CD4-positive, alpha-beta memory T cell (primary cell): ENCODE data around the gene ST8SIA4. TPM values are rescaled to one million over a fixed set of nuclear protein-coding genes. Genes with fewer than 3 reads are reported as not detected.

Source experiments
- CTCF ChIA-PET: fragments of 350-600 bp; sonication (Branson Sonifier 250); formaldehyde crosslinking; loops from one replicate; lab custom pipeline; 2021; ENCODE audit warnings: inconsistent platforms; ENCODE audit not compliant: partially characterized antibody; lab: Charles Lee
- POLR2A ChIA-PET: fragments of 350-600 bp; sonication (Branson Sonifier 250); formaldehyde crosslinking; loops from one replicate; lab custom pipeline; 2021; ENCODE audit not compliant: partially characterized antibody; lab: Charles Lee
- DNase-seq, 5 donors: peaks; one replicate each; pipeline versions ENCODE4 v3.0.0 to v3.0.0-alpha.2; 2020 to 2022; ENCODE audit warnings: mixed read lengths in 1 of 5
- H3K27ac ChIP-seq: one replicate; pipeline ENCODE4 v1.7.0; 2013; ENCODE audit warnings: low read depth, low read length
- H3K27me3 ChIP-seq: 2 replicates; pipeline ENCODE4 v1.7.0; 2013; ENCODE audit warnings: mild to moderate bottlenecking, low read length, moderate library complexity; ENCODE audit not compliant: insufficient read depth
- H3K36me3 ChIP-seq: 2 replicates; pipeline ENCODE4 v1.7.0; 2013; ENCODE audit warnings: mild to moderate bottlenecking, low read length, moderate library complexity; ENCODE audit not compliant: insufficient read depth
- H3K4me1 ChIP-seq: 2 replicates; pipeline ENCODE4 v1.7.0; 2013; ENCODE audit warnings: mild to moderate bottlenecking, low read length, moderate library complexity; ENCODE audit not compliant: insufficient read depth
- H3K4me3 ChIP-seq, 2 donors: one replicate each; pipeline ENCODE4 v1.7.0; 2013; ENCODE audit warnings: low read length in 2 of 2, mild to moderate bottlenecking in 1 of 2
- H3K9me3 ChIP-seq, 2 donors: one replicate each; pipeline ENCODE4 v1.7.0; 2013; ENCODE audit warnings: low read length in 2 of 2, control low read depth in 1 of 2; ENCODE audit not compliant: control insufficient read depth in 1 of 2
- H3K27ac Mint-ChIP-seq, 7 donors: one replicate each; pipeline ENCODE4 v1.8.0; 2020 to 2021; ENCODE audit warnings: mixed read lengths in 7 of 7, mild to moderate bottlenecking in 6 of 7, inconsistent platforms in 3 of 7, moderate library complexity in 3 of 7
- H3K27me3 Mint-ChIP-seq, 2 donors: one replicate each; pipeline ENCODE4 v1.8.0; 2020 to 2021; ENCODE audit warnings: mixed read lengths in 2 of 2
- H3K36me3 Mint-ChIP-seq, 2 donors: one replicate each; pipeline ENCODE4 v1.8.0; 2020 to 2021; ENCODE audit warnings: mixed read lengths in 2 of 2, inconsistent platforms in 1 of 2, mild to moderate bottlenecking in 1 of 2
- H3K4me1 Mint-ChIP-seq, 4 donors: one replicate each; pipeline ENCODE4 v1.8.0; 2020 to 2021; ENCODE audit warnings: mixed read lengths in 4 of 4, mild to moderate bottlenecking in 1 of 4
- H3K4me3 Mint-ChIP-seq, 8 donors: one replicate each; pipeline ENCODE4 v1.8.0; 2020 to 2021; ENCODE audit warnings: mixed read lengths in 8 of 8, mild to moderate bottlenecking in 7 of 8, moderate library complexity in 6 of 8, inconsistent platforms in 3 of 8
- H3K9me3 Mint-ChIP-seq, 8 donors: one replicate each; pipeline ENCODE4 v1.8.0; 2020 to 2021; ENCODE audit warnings: mixed read lengths in 8 of 8, mild to moderate bottlenecking in 5 of 8, inconsistent platforms in 3 of 8, moderate library complexity in 1 of 8
- intact Hi-C: fragments of 100-400 bp; cut with micrococcal nuclease; formaldehyde crosslinking; loops from one replicate; pipeline ENCODE4 v1.15.1; 2023
- polyA plus RNA-seq, 2 donors: library from polyadenylated mRNA; unstranded; fragments of 300-500 nt; fragmentation: Illumina TruSeq; gene quantifications; one replicate each; pipeline ENCODE4 v1.2.3, GENCODE V29; 2021
- total RNA-seq, 2 experiments: library from RNA; stranded (reverse); gene quantifications; one replicate each; pipeline ENCODE4 v1.2.3, GENCODE V29; 2021

ST8SIA4 gene
- total and polyA plus RNA-seq, 4 experiments from 2014 or later: 10.7 to 28.7 (median 21.0) TPM

GRCh38 chr5:100872408-100873190 lies 30.5 kb downstream of the ST8SIA4 start:
- Histone ChIP-seq H3K4me1 (peaks cover 14% of the 10 kb centered on the region), H3K27me3 (no peaks in the 10 kb centered on the region), H3K9me3 (no peaks in the 10 kb centered on the region), H3K4me3 (no peak overlapping the region), H3K27ac (no peak overlapping the region), H3K36me3 (no peaks in the 10 kb centered on the region)
- POLR2A ChIA-PET: interaction anchor here (0.6 to 2.0 kb wide), 5 partner anchors 15 to 30 kb away, joined by 3 to 7 read pairs (median 5); partner anchors contain the start of gene ST8SIA4
- H3K27ac Mint-ChIP-seq: peak overlapping the region in 4 of 7 donors; percentile 2 to 88 (median 58)
- peaks cover 31 to 39% (median 34%) of the 10 kb centered on the region in 4 donors for H3K4me1 Mint-ChIP-seq
- intact Hi-C loops: loop anchor here (2.0 kb wide), 1 partner anchor 14 kb away; no protein-coding TSS in a partner anchor
- H3K36me3 Mint-ChIP-seq: peaks cover 49 to 51% of the 10 kb centered on the region in 2 donors
- CTCF ChIA-PET: interaction anchor here (0.6 to 1.3 kb wide), 3 partner anchors 13 to 271 kb away, joined by 3 to 4 read pairs (median 3); no protein-coding TSS in a partner anchor
- DNase-seq: no peak
- no peaks in the 10 kb centered on the region for H3K9me3 Mint-ChIP-seq
- no peak overlapping the region for H3K4me3 Mint-ChIP-seq
- no peaks in the 10 kb centered on the region for H3K27me3 Mint-ChIP-seq

- peaks cover 25 to 35% (median 28%) of the 10 kb centered on the region in 4 donors for H3K4me1 Mint-ChIP-seq
- no peak overlapping the region for H3K27ac ChIP-seq
- POLR2A ChIA-PET: no interaction called here
- no peaks in the 10 kb centered on the region for H3K27me3 ChIP-seq
- H3K36me3 Mint-ChIP-seq: peaks cover 33 to 41% of the 10 kb centered on the region in 2 donors
- no peaks in the 10 kb centered on the region for H3K36me3 ChIP-seq
- intact Hi-C loops: no loop called here
- no peak overlapping the region for H3K4me3 ChIP-seq
- no peak overlapping the region for H3K27ac Mint-ChIP-seq
- no peaks in the 10 kb centered on the region for H3K9me3 ChIP-seq
- no peaks in the 10 kb centered on the region for H3K9me3 Mint-ChIP-seq
- no peaks in the 10 kb centered on the region for H3K27me3 Mint-ChIP-seq
- H3K4me3 Mint-ChIP-seq: no peak overlapping the region
- no peak for DNase-seq
- H3K4me1 ChIP-seq: no peaks in the 10 kb centered on the region
- CTCF ChIA-PET: no interaction called here
Measured at GRCh38 chr5:100867039-100867562, 36.0 kb downstream of the ST8SIA4 start.

- no peak for DNase-seq
- no peaks in the 10 kb centered on the region for H3K27me3 Mint-ChIP-seq
- peaks cover 23 to 37% of the 10 kb centered on the region in 2 donors for H3K36me3 Mint-ChIP-seq
- no peak overlapping the region for H3K27ac Mint-ChIP-seq
- no peaks in the 10 kb centered on the region for H3K9me3 Mint-ChIP-seq
- H3K4me3 Mint-ChIP-seq: no peak overlapping the region
- Histone ChIP-seq H3K27me3 (no peaks in the 10 kb centered on the region), H3K4me3 (no peak overlapping the region), H3K9me3 (no peaks in the 10 kb centered on the region), H3K36me3 (no peaks in the 10 kb centered on the region), H3K4me1 (peaks cover 5% of the 10 kb centered on the region), H3K27ac (no peak overlapping the region)
- CTCF ChIA-PET: no interaction called here
- intact Hi-C loops: no loop called here
- POLR2A ChIA-PET: no interaction called here
- H3K4me1 Mint-ChIP-seq: peaks cover 38 to 52% (median 41%) of the 10 kb centered on the region in 4 donors
Measured at GRCh38 chr5:100864931-100865330, 38.2 kb downstream of the ST8SIA4 start.

- H3K27me3 Mint-ChIP-seq: no peaks in the 10 kb centered on the region
- H3K4me1 ChIP-seq: peaks cover 10% of the 10 kb centered on the region
- no peak overlapping the region for H3K4me3 ChIP-seq
- no peak overlapping the region for H3K27ac Mint-ChIP-seq
- H3K4me3 Mint-ChIP-seq: no peak overlapping the region
- POLR2A ChIA-PET: no interaction called here
- H3K9me3 Mint-ChIP-seq: no peaks in the 10 kb centered on the region
- no peaks in the 10 kb centered on the region for H3K9me3 ChIP-seq
- H3K36me3 Mint-ChIP-seq: peaks cover 16 to 34% of the 10 kb centered on the region in 2 donors
- H3K27me3 ChIP-seq: no peaks in the 10 kb centered on the region
- no peak overlapping the region for H3K27ac ChIP-seq
- DNase-seq: no peak
- CTCF ChIA-PET: no interaction called here
- intact Hi-C loops: no loop called here
- peaks cover 38 to 58% (median 42%) of the 10 kb centered on the region in 4 donors for H3K4me1 Mint-ChIP-seq
- H3K36me3 ChIP-seq: no peaks in the 10 kb centered on the region
Measured at GRCh38 chr5:100863739-100864138, 39.3 kb downstream of the ST8SIA4 start.

GRCh38 chr5:100861148-100861547 lies 41.9 kb downstream of the ST8SIA4 start:
- Histone ChIP-seq H3K36me3 (no peaks in the 10 kb centered on the region), H3K27ac (no peak overlapping the region), H3K4me1 (peaks cover 26% of the 10 kb centered on the region), H3K27me3 (no peaks in the 10 kb centered on the region), H3K4me3 (no peak overlapping the region), H3K9me3 (no peaks in the 10 kb centered on the region)
- intact Hi-C loops: no loop called here
- CTCF ChIA-PET: no interaction called here
- Mint-ChIP-seq H3K4me1 (peaks cover 42 to 66% (median 45%) of the 10 kb centered on the region in 4 donors), H3K27me3 (no peaks in the 10 kb centered on the region), H3K9me3 (no peaks in the 10 kb centered on the region), H3K36me3 (peaks cover 20 to 30% of the 10 kb centered on the region in 2 donors), H3K27ac (peak overlapping the region in 2 of 7 donors; percentile 65 to 75), H3K4me3 (peak overlapping the region in 1 of 8 donors; percentile 52)
- no peak for DNase-seq
- POLR2A ChIA-PET: no interaction called here

- intact Hi-C loops: no loop called here
- peaks cover 22 to 27% of the 10 kb centered on the region in 2 donors for H3K36me3 Mint-ChIP-seq
- CTCF ChIA-PET: interaction anchor here (1.4 kb wide), 1 partner anchor 40 kb away, joined by 6 read pairs; no protein-coding TSS in a partner anchor
- no peak overlapping the region for H3K4me3 ChIP-seq
- peaks cover 41 to 67% (median 44%) of the 10 kb centered on the region in 4 donors for H3K4me1 Mint-ChIP-seq
- no peaks in the 10 kb centered on the region for H3K9me3 Mint-ChIP-seq
- no peaks in the 10 kb centered on the region for H3K27me3 ChIP-seq
- H3K27me3 Mint-ChIP-seq: no peaks in the 10 kb centered on the region
- H3K36me3 ChIP-seq: no peaks in the 10 kb centered on the region
- peak overlapping the region in 3 of 7 donors; percentile 15 to 33 (median 26) for H3K27ac Mint-ChIP-seq
- POLR2A ChIA-PET: no interaction called here
- H3K4me1 ChIP-seq: peaks cover 33% of the 10 kb centered on the region
- peak overlapping the region in 2 of 8 donors; percentile 11 to 13 for H3K4me3 Mint-ChIP-seq
- DNase-seq: no peak
- no peak overlapping the region for H3K27ac ChIP-seq
- H3K9me3 ChIP-seq: no peaks in the 10 kb centered on the region
Measured at GRCh38 chr5:100860407-100860806, 42.7 kb downstream of the ST8SIA4 start.

GRCh38 chr5:100858987-100859545 lies 44.0 kb downstream of the ST8SIA4 start:
- no peaks in the 10 kb centered on the region for H3K36me3 ChIP-seq
- Mint-ChIP-seq H3K4me3 (no peak overlapping the region), H3K4me1 (peaks cover 47 to 68% (median 50%) of the 10 kb centered on the region in 4 donors), H3K36me3 (peaks cover 29% of the 10 kb centered on the region in 2 donors), H3K27me3 (no peaks in the 10 kb centered on the region), H3K9me3 (no peaks in the 10 kb centered on the region), H3K27ac (peak overlapping the region in 1 of 7 donors; percentile 5)
- H3K27ac ChIP-seq: no peak overlapping the region
- ChIA-PET CTCF (interaction anchor here (1.4 kb wide), 1 partner anchor 42 kb away, joined by 6 read pairs; no protein-coding TSS in a partner anchor), POLR2A (interaction anchor here (1.0 to 4.8 kb wide), 2 partner anchors 19 to 43 kb away, joined by 3 to 45 read pairs; partner anchors contain the start of gene ST8SIA4)
- H3K9me3 ChIP-seq: no peaks in the 10 kb centered on the region
- DNase-seq: no peak
- intact Hi-C loops: loop anchor here (2.0 kb wide), 1 partner anchor 14 kb away; no protein-coding TSS in a partner anchor
- no peaks in the 10 kb centered on the region for H3K27me3 ChIP-seq
- no peak overlapping the region for H3K4me3 ChIP-seq
- peaks cover 47% of the 10 kb centered on the region for H3K4me1 ChIP-seq
